K562 treated with DMSO at 1 percent for 12 hours (cell line): ENCODE measurements around the gene DPY30. TPM values are rescaled to one million over a fixed set of nuclear protein-coding genes. Genes with fewer than 3 reads are reported as not detected.

Experiments used
- total RNA-seq: library from RNA; unstranded; fragments of 300-600 nt; gene quantifications from 2 replicates; pipeline ENCODE4 v1.2.3, GENCODE V29; 2022; ENCODE audit not compliant: insufficient read depth

The DPY30 gene
- total RNA-seq = 110 and 118 TPM in 2 replicates

DNA sequence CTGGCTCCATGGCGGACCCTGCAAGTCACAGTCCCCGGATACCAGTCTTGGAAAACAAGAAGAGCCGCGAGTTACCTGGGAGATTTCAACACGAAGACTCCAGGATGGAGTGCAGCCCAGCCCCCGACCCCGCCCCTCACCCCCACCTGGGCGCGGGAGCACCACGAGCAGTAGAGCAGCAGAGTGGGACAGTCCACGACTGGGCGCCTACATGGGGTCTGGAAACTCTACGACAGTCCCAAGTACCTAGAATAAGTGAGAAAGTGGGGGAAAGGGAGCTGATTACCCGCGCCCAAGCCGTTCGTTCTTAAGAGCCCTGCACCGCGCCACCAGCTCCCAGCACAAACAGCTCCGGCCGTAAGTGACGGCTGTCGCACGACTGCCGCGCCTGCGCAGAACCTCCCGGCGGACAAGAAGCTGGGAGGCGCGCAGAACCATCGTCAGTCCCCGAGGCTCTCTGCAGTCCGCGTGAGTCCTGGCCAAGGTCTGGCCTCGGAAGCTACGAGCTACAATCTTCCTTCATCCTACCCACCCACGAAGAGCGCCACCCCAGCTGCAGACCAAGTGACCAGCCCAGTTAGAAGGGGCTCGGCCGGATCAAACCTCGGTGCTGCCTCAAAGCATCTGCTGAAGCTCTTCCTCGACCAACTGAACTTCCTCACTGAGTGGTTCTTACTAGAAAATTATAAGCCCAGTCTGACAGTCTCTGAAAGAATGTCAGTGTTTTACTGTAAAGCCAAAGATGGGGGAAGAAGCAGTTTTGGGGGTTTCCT lies at the start of gene DPY30:
TSS of gene DPY30 (minus strand) at position 359 of the 773 bp plus-strand sequence. CDS start at position 10, 349 bp downstream.

DNA sequence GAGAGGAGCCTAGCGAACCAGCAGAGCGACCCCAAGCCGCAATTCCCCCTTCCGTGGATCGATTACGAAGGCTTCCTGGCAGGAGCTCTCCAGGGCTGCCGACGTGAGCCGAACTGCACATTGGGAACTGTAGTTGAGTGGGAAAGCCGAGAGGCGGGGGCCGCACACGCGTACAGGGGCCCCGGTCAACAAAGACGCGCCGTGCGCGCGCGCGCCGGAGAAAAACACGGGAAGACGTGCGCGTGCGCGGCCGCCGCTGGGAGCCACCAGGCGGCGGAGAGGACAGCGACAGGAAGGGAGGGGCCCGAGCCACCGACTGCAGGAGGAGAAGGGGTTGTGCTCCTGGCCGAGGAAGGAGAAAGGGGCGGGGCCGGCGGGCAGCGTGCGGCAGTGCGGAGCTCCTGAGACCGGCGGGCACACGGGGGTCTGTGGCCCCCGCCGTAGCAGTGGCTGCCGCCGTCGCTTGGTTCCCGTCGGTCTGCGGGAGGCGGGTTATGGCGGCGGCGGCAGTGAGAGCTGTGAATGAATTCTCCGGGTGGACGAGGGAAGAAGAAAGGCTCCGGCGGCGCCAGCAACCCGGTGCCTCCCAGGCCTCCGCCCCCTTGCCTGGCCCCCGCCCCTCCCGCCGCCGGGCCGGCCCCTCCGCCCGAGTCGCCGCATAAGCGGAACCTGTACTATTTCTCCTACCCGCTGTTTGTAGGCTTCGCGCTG lies 23.9 kb upstream of the DPY30 start, which contains the start of gene SPAST:
TSS of gene SPAST (plus strand) at position 247 of the 711 bp plus-strand sequence. CDS start at position 523, 276 bp downstream.

DNA sequence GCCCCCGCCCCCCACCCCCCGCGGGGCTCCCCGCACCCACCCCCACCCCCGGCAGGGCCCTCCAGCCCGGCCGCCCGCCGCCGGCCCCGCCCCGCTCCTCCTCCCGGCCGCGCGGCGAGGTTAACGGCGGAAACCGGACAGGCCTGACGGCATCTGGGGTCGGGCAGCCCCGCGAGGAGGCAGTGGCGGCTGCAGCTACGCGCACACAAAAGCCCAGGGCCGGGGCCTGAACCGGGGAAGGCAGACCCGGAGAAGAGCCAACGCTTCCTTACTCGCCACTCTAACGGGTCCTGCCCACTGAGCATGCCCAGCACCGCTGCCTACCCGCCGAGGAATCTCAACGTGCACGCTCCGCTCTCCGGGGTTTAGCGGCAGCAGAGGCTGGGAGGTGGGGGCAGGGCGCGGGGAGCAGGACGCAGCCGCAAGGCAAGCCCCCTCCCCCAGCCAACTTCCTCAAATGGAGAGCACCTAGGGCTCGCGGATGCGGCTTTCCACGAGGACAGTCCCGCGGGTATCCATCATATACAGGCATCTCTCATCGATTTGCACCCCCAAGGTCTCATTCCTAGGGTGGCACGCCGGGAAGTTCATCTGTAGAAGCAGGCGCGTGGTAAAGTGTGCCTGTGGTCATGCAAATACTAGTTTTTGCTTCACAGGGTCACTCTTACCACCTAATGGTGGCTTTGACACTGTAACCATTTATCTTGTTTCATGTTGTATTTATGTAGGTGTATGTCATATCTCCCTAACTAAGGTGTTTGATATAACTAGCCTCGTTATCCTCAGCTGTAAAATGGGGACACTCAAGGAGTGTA lies 28.7 kb downstream of the DPY30 start, which contains the start of gene MEMO1:
TSS of gene MEMO1 (minus strand) at position 339 of the 815 bp plus-strand sequence. CDS start 761 bp downstream, outside the sequence.

Other genes starting within 250 kb of the DPY30 start
- 28.6 and 38.7 TPM in 2 replicates for gene MEMO1, start 28.8 kb downstream of the DPY30 start, total RNA-seq
- gene SPAST, start 23.8 kb upstream of the DPY30 start, total RNA-seq = 3.5 and 14.3 TPM in 2 replicates
- gene SLC30A6, start 126.1 kb upstream of the DPY30 start, total RNA-seq = 6.4 and 20.7 TPM in 2 replicates
- gene NLRC4, start 225.1 kb upstream of the DPY30 start, total RNA-seq = 0.47 TPM in 1 of 2 replicates, not detected in the other
- 16.5 and 31.2 TPM in 2 replicates for gene YIPF4, start 238.1 kb upstream of the DPY30 start, total RNA-seq